Fibroblast of skin of right quadriceps (primary cell): Measurements from ENCODE around the gene BTAF1.
A peak's percentile ranks its signal among the peaks of the same experiment; 100 is the strongest.

ENCODE experiments used
- DNase-seq: peaks from one replicate; pipeline ENCODE4 v3.0.0-alpha.2; 2013

The BTAF1 gene

GRCh38 chr10:92054807-92055206, 131.2 kb downstream of the BTAF1 start:
- no peak for DNase-seq

- no peak for DNase-seq
Measured at GRCh38 chr10:92062273-92062672, 138.7 kb downstream of the BTAF1 start.

DNA sequence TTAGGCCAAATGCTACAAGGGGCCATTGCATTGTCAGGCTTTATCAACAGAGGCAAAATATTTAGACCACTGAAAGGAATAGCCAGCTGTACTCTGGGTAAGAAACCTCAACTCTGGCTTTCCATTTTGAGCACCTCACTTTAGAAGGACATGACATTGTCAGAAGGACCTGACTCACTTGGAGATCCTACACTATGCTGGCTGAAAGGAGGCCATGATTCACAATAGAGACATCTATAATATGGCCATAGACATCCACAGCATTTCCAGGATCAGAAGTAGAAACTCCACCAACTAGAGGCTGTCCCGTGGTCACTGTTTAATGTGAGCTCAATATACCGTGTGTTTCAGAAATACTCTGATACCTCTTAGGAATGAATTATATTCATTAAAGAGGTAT, 140.9 kb downstream of the BTAF1 start:
- no peak for DNase-seq

GRCh38 chr10:92066386-92066785, 142.8 kb downstream of the BTAF1 start:
- DNase-seq, result no peak

DNA sequence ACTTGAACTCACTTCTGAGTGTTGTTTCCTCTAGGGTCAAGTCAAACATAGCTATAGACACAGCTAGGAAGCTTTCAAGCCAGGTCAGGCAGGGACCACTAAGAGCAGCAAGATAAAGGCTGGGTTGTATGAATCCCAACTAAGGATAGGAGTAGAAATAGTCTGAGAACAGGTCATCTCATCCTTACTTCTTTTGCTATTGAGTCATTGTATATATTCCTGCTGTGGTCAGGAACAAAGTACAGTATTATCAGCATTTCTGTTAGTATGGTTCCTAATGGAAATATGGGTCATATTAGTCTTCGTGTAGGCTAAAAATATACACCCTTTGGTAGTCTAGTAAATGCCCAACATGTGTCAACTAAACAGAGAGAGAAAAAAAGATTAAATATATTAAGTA, 145.3 kb downstream of the BTAF1 start:
- peak; percentile 26 for DNase-seq

GRCh38 chr10:92074126-92074887, 150.7 kb downstream of the BTAF1 start:
- peak; percentile 8 for DNase-seq

GRCh38 chr10:92075829-92076228, 152.3 kb downstream of the BTAF1 start:
- no peak for DNase-seq

GRCh38 chr10:92076722-92077121, 153.2 kb downstream of the BTAF1 start:
- DNase-seq, result no peak

DNA sequence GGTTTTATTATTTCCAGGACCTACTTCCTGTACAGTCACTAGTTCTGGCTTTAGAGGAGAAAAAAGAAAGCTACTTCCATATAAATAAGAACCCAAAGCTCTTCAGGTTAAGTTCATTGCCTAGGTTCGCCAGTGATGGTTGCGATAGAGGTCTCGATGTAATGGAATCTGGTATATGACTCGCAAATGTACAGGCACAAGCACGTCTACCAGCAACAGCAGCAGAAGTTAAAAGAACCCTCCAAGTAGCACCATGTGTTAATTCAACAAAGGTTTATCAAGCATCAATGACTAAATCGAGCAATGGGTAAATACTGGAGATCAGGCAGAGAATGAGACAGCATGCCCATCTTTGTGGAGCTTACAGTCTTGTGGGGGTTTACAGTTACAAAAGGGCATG, 155.4 kb downstream of the BTAF1 start:
- no peak for DNase-seq
